Measurements from ENCODE around the gene CD99.

GRCh38 chrX:2735270-2735669 is 44.2 kb downstream of the CD99 start:
- TF ChIP-seq ZNF274 (IDR thresholded peaks at IDR 0.05; ENCODE audit: low read depth, low read length) (no peak), YY1 (IDR thresholded peaks at IDR 0.05; ENCODE audit: insufficient read depth, insufficient read length) (no peak), SUZ12 (IDR thresholded peaks at IDR 0.05; ENCODE audit: extremely low read depth, insufficient read depth, insufficient read length) (no peak)
